Esophagus muscularis mucosa (tissue), 3 donors: Measurements from ENCODE around the gene PIP4P1.

ENCODE experiments used
- POLR2A ChIP-seq: fragments of 450-650 bp; IDR thresholded peaks from one replicate; pipeline ENCODE4 v1.6.1; 2017; ENCODE audit warnings: antibody characterized with exemption, moderate library complexity, mild to moderate bottlenecking, low read depth
- TF ChIP-seq, protein P1 (sequence below), 3 experiments: fragments of 200-600 bp in 2 of 3; fragments of 450-650 bp in 1 of 3; sonication (generic) in 2 of 3; IDR thresholded peaks; one replicate each; pipeline ENCODE4 v1.5.1; 2017 to 2019; ENCODE audit warnings: antibody characterized with exemption in 3 of 3, mild to moderate bottlenecking in 2 of 3, moderate library complexity in 1 of 3

DNA sequence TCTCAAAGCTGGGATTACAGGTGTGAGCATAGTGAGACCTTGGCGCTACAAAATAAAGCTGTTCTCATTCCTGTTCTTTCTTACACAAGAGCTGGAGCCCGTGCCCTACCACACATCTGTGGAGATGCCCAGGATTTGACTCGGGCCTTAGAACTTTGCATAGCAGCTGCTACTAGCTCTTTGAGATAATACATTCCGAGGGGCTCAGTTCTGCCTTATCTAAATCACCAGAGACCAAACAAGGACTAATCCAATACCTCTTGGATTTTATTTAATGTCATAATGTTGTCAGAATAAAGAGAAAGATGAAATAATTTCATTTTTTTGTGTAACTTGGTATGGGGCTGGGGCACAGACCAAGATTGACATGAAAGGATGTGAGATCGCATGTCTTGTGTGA lies 15.5 kb upstream of the PIP4P1 start:
- TF ChIP-seq, protein P1, sequence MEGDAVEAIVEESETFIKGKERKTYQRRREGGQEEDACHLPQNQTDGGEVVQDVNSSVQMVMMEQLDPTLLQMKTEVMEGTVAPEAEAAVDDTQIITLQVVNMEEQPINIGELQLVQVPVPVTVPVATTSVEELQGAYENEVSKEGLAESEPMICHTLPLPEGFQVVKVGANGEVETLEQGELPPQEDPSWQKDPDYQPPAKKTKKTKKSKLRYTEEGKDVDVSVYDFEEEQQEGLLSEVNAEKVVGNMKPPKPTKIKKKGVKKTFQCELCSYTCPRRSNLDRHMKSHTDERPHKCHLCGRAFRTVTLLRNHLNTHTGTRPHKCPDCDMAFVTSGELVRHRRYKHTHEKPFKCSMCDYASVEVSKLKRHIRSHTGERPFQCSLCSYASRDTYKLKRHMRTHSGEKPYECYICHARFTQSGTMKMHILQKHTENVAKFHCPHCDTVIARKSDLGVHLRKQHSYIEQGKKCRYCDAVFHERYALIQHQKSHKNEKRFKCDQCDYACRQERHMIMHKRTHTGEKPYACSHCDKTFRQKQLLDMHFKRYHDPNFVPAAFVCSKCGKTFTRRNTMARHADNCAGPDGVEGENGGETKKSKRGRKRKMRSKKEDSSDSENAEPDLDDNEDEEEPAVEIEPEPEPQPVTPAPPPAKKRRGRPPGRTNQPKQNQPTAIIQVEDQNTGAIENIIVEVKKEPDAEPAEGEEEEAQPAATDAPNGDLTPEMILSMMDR (IDR thresholded peaks at IDR 0.05), result no peak
- no peak for TF ChIP-seq POLR2A
